ENCODE measurements around the gene TRAFD1. TPM values are rescaled to one million over a fixed set of nuclear protein-coding genes. Genes with fewer than 3 reads are reported as not detected.

TRAFD1 gene
- total and polyA plus RNA-seq, 2 of the 13 experiments (the other 11 are each of a cell fraction or from before 2014, with no cell fraction given), result 9.5 to 20.9 TPM

GRCh38 chr12:112108202-112109079 is 16.9 kb upstream of the TRAFD1 start, which contains the start of gene NAA25 (continued):
- TF ChIP-seq ZNF569 (CRISPR knock-in tag; IDR thresholded peaks at IDR 0.05; ENCODE audit: borderline replicate concordance) (no peak), ZNF18 (CRISPR knock-in tag; IDR thresholded peaks at IDR 0.05; ENCODE audit: insufficient replicate concordance) (peak; percentile 17), ZNF850 (CRISPR knock-in tag; conservative IDR thresholded peaks at IDR 0.05) (no peak), ELF3 (CRISPR knock-in tag; IDR thresholded peaks at IDR 0.05) (peak; percentile 59; the same call in 1 of the 2 replicates), ZNF143 (CRISPR knock-in tag; IDR thresholded peaks at IDR 0.05) (0 out of 2 replicates have a peak, but pooled peaks have one; percentile 32), FOXM1 (CRISPR knock-in tag; IDR thresholded peaks at IDR 0.05) (no peak), ZNF75D (CRISPR knock-in tag; IDR thresholded peaks at IDR 0.05; ENCODE audit: borderline replicate concordance) (0 out of 2 replicates have a peak, but pooled peaks have one; percentile 51), ZNF781 (CRISPR knock-in tag; IDR thresholded peaks at IDR 0.05; ENCODE audit: borderline replicate concordance, not compliant biosample characterization) (peak; percentile 28), ZFY (CRISPR knock-in tag; IDR thresholded peaks at IDR 0.05) (peak; percentile 98), YY1 (IDR thresholded peaks at IDR 0.05; ENCODE audit: insufficient read depth, insufficient replicate concordance, low read depth, low read length) (peak; percentile 93), ZNF709 (CRISPR knock-in tag; IDR thresholded peaks at IDR 0.05) (peak; percentile 56; the same call in 1 of the 2 replicates), ZFX (CRISPR knock-in tag; IDR thresholded peaks at IDR 0.05; ENCODE audit: low read depth) (peak; percentile 94), MXD1 (CRISPR knock-in tag; IDR thresholded peaks at IDR 0.05) (0 out of 2 replicates have a peak, but pooled peaks have one; percentile 9), IKZF4 (CRISPR knock-in tag; IDR thresholded peaks at IDR 0.05; ENCODE audit: borderline replicate concordance, low read depth, not compliant biosample characterization) (peak; percentile 94), SNAPC2 (CRISPR knock-in tag; IDR thresholded peaks at IDR 0.05) (peak; percentile 47; the same call in 1 of the 2 replicates), MIXL1 (CRISPR knock-in tag; IDR thresholded peaks at IDR 0.05) (no peak), THAP11 (CRISPR knock-in tag; IDR thresholded peaks at IDR 0.05) (peak; percentile 74), ZNF792 (CRISPR knock-in tag; IDR thresholded peaks at IDR 0.05) (peak; percentile 57; the same call in 1 of the 2 replicates), GABPA (IDR thresholded peaks at IDR 0.05; ENCODE audit: low read depth, low read length) (no peak), GABPA (CRISPR knock-in tag; IDR thresholded peaks at IDR 0.05; ENCODE audit: low read depth) (no peak), ZNF333 (CRISPR knock-in tag; IDR thresholded peaks at IDR 0.05; ENCODE audit: borderline replicate concordance) (0 out of 2 replicates have a peak, but pooled peaks have one; percentile 7), ZNF251 (CRISPR knock-in tag; IDR thresholded peaks at IDR 0.05) (0 out of 2 replicates have a peak, but pooled peaks have one; percentile 3), POLR2AphosphoS5 (IDR thresholded peaks at IDR 0.05; ENCODE audit: low read depth, low read length) (peak; percentile 56), ZNF530 (CRISPR knock-in tag; IDR thresholded peaks at IDR 0.05; ENCODE audit: low read depth) (no peak), ZNF274 (CRISPR knock-in tag; IDR thresholded peaks at IDR 0.05) (peak; percentile 68; the same call in 1 of the 2 replicates)
- TF ChIP-seq, protein P1, sequence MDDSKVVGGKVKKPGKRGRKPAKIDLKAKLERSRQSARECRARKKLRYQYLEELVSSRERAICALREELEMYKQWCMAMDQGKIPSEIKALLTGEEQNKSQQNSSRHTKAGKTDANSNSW (CRISPR knock-in tag; IDR thresholded peaks at IDR 0.05; ENCODE audit: borderline replicate concordance), result 0 out of 2 replicates have a peak, but pooled peaks have one; percentile 59
- TF ChIP-seq, protein P2, sequence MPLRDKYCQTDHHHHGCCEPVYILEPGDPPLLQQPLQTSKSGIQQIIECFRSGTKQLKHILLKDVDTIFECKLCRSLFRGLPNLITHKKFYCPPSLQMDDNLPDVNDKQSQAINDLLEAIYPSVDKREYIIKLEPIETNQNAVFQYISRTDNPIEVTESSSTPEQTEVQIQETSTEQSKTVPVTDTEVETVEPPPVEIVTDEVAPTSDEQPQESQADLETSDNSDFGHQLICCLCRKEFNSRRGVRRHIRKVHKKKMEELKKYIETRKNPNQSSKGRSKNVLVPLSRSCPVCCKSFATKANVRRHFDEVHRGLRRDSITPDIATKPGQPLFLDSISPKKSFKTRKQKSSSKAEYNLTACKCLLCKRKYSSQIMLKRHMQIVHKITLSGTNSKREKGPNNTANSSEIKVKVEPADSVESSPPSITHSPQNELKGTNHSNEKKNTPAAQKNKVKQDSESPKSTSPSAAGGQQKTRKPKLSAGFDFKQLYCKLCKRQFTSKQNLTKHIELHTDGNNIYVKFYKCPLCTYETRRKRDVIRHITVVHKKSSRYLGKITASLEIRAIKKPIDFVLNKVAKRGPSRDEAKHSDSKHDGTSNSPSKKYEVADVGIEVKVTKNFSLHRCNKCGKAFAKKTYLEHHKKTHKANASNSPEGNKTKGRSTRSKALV (CRISPR knock-in tag; IDR thresholded peaks at IDR 0.05), result no peak
